GM12878 (cell line): ENCODE results near the gene CRTC3. TPM values are rescaled to one million over a fixed set of nuclear protein-coding genes. Genes with fewer than 3 reads are reported as not detected.

Experiments used
- BCL3 ChIP-seq: IDR thresholded peaks from 2 replicates; pipeline ENCODE4 v1.6.1; 2011; ENCODE audit warnings: borderline replicate concordance, low read depth, mild to moderate bottlenecking, moderate library complexity, low read length; ENCODE audit not compliant: insufficient read depth, poor library complexity, severe bottlenecking
- CBX3 ChIP-seq: fragments of 200-600 bp; sonication (generic); IDR thresholded peaks from 2 replicates; pipeline ENCODE4 v1.6.1; 2016; ENCODE audit warnings: low read depth, borderline replicate concordance
- CHD2 ChIP-seq: IDR thresholded peaks from 2 replicates; pipeline ENCODE4 v1.6.1; 2011; ENCODE audit warnings: low read depth, low read length, improper control_type of control experiment, borderline replicate concordance
- EZH2 ChIP-seq: IDR thresholded peaks from 2 replicates; pipeline ENCODE4 v1.6.1; 2012; ENCODE audit warnings: low read depth, mild to moderate bottlenecking, control low read depth, inconsistent platforms, low read length, borderline replicate concordance; ENCODE audit not compliant: control insufficient read depth
- FOXM1 ChIP-seq: IDR thresholded peaks from 2 replicates; pipeline ENCODE4 v1.6.1; 2012; ENCODE audit warnings: low read depth, mild to moderate bottlenecking, inconsistent platforms, low read length, moderate library complexity
- MXI1 ChIP-seq: fragments of 150-350 bp; IDR thresholded peaks from 2 replicates; pipeline ENCODE4 v1.6.1; 2011; ENCODE audit warnings: low read depth, mild to moderate bottlenecking, inconsistent platforms, low read length, improper control_type of control experiment
- PAX8 ChIP-seq: fragments of 450-650 bp; IDR thresholded peaks from 2 replicates; pipeline ENCODE4 v1.6.1; 2017; ENCODE audit warnings: mild to moderate bottlenecking, moderate library complexity
- POLR2AphosphoS5 ChIP-seq: IDR thresholded peaks from 2 replicates; pipeline ENCODE4 v1.6.1; 2011; ENCODE audit warnings: mild to moderate bottlenecking, low read length, inconsistent platforms
- RAD51 ChIP-seq: fragments of 450-650 bp; IDR thresholded peaks from 2 replicates; pipeline ENCODE4 v1.6.1; 2016; ENCODE audit warnings: moderate library complexity, mild to moderate bottlenecking, inconsistent platforms
- SMC3 ChIP-seq: IDR thresholded peaks from 2 replicates; pipeline ENCODE4 v1.6.1; 2011; ENCODE audit warnings: low read length, improper control_type of control experiment, borderline replicate concordance
- SREBF2 ChIP-seq: IDR thresholded peaks from 2 replicates; pipeline ENCODE4 v1.6.1; 2012; ENCODE audit warnings: mild to moderate bottlenecking, low read length
- TARDBP ChIP-seq: IDR thresholded peaks from 2 replicates; pipeline ENCODE4 v1.6.1; 2016; ENCODE audit warnings: borderline replicate concordance
- TBL1XR1 ChIP-seq: IDR thresholded peaks from 2 replicates; pipeline ENCODE4 v1.6.1; 2012; ENCODE audit warnings: low read depth, low read length, improper control_type of control experiment
- polyA plus RNA-seq, 11 experiments: library from polyadenylated mRNA; depleted of rRNA in 4 of 11; unstranded in 6 of 11; stranded (reverse) in 5 of 11; fragments of >200 nt; fragmentation: Nextera tagmentation in 4 of 11; fragmentation: Illumina TruSeq in 1 of 11; extraction: Ambion mirVana in 4 of 11; extraction: Trizol in 1 of 11; gene quantifications; 1 replicate in 1 of 11; 2 replicates in 10 of 11; pipeline versions ENCODE4 v1.2.1 to v1.2.3, GENCODE V29; 2011 to 2016; ENCODE audit warnings: inconsistent platforms in 2 of 11, missing spikeins in 2 of 11, low read depth in 1 of 11
- total RNA-seq, 4 experiments: library from RNA; depleted of rRNA in 3 of 4; stranded (reverse); fragments of >200 nt in 3 of 4; fragmentation: Illumina TruSeq in 1 of 4; extraction: Trizol in 1 of 4; gene quantifications; 2 replicates each; pipeline versions ENCODE4 v1.2.1 to v1.2.3, GENCODE V29; 2013 to 2021

The CRTC3 gene
- total and polyA plus RNA-seq, 10 of the 15 experiments (the other 5 are each of a cell fraction or from before 2014, with no cell fraction given), result 3.5 to 36.9 (median 18.9) TPM

GRCh38 chr15:90691982-90692773, 162.5 kb downstream of the CRTC3 start (continued):
- TF ChIP-seq TARDBP, result no peak
- no peak for TF ChIP-seq CBX3
- TF ChIP-seq POLR2AphosphoS5, result peak; percentile 51; the same call in 1 of the 2 replicates
- peak; percentile 23; the same call in 1 of the 2 replicates for TF ChIP-seq TBL1XR1
- no peak for TF ChIP-seq EZH2
- no peak for TF ChIP-seq SMC3
- no peak for TF ChIP-seq MXI1
- peak; percentile 69 for TF ChIP-seq FOXM1
- TF ChIP-seq BCL3, result peak; percentile 88
- TF ChIP-seq PAX8, result no peak
- TF ChIP-seq SREBF2, result no peak
- no peak for TF ChIP-seq CHD2
- TF ChIP-seq RAD51, result no peak
- TF ChIP-seq, all 136 proteins: peak for 29

Other genes with a start within 250 kb of the CRTC3 start
- gene ZNF774, start 177.6 kb upstream of the CRTC3 start, total RNA-seq (2014; rRNA removed), result 1.5 and 1.7 TPM in 2 replicates
- gene ZNF774, start 177.6 kb upstream of the CRTC3 start, total RNA-seq (2014; rRNA removed; fragmentation: Illumina TruSeq; extraction: Trizol), result 1.7 and 2.3 TPM in 2 replicates
- gene ZNF774, start 177.6 kb upstream of the CRTC3 start, total RNA-seq (2021), result 1.7 TPM in 2 replicates
- 0.87 and 0.98 TPM in 2 replicates for gene ZNF774, start 177.6 kb upstream of the CRTC3 start, polyA plus RNA-seq (2011; rRNA removed)
- 2.0 and 2.4 TPM in 2 replicates for gene ZNF774, start 177.6 kb upstream of the CRTC3 start, polyA plus RNA-seq (2014; fragmentation: Illumina TruSeq; extraction: Trizol)
- under 1 TPM; 0.35 to 0.40 TPM for gene ZNF774, start 177.6 kb upstream of the CRTC3 start, polyA plus RNA-seq (2014; fragmentation: Nextera tagmentation; extraction: Ambion mirVana)
- 2.2 and 2.5 TPM in 2 replicates for gene ZNF774, start 177.6 kb upstream of the CRTC3 start, polyA plus RNA-seq (2014; rRNA removed)
- gene ZNF774, start 177.6 kb upstream of the CRTC3 start, polyA plus RNA-seq (2016; fragmentation: Nextera tagmentation; extraction: Ambion mirVana), result 1 to 10 TPM in 1 of 2 experiments, under 1 TPM in 1; 0.54 to 1.8 TPM
- 124 and 140 TPM in 2 replicates for gene IQGAP1, start 141.7 kb upstream of the CRTC3 start, total RNA-seq (2014; rRNA removed)
- gene IQGAP1, start 141.7 kb upstream of the CRTC3 start, total RNA-seq (2014; rRNA removed; fragmentation: Illumina TruSeq; extraction: Trizol), result 222 and 234 TPM in 2 replicates
- 118 and 122 TPM in 2 replicates for gene IQGAP1, start 141.7 kb upstream of the CRTC3 start, total RNA-seq (2021)
- gene IQGAP1, start 141.7 kb upstream of the CRTC3 start, polyA plus RNA-seq (2011; rRNA removed), result 110 and 149 TPM in 2 replicates
- 250 and 338 TPM in 2 replicates for gene IQGAP1, start 141.7 kb upstream of the CRTC3 start, polyA plus RNA-seq (2014; fragmentation: Illumina TruSeq; extraction: Trizol)
- 10 to 100 TPM; 65.2 to 66.6 TPM for gene IQGAP1, start 141.7 kb upstream of the CRTC3 start, polyA plus RNA-seq (2014; fragmentation: Nextera tagmentation; extraction: Ambion mirVana)
- 96.6 and 115 TPM in 2 replicates for gene IQGAP1, start 141.7 kb upstream of the CRTC3 start, polyA plus RNA-seq (2014; rRNA removed)
- gene IQGAP1, start 141.7 kb upstream of the CRTC3 start, polyA plus RNA-seq (2016; fragmentation: Nextera tagmentation; extraction: Ambion mirVana), result 100 to 1,000 TPM in 1 of 2 experiments, 10 to 100 TPM in 1; 99.6 to 103 TPM
- gene BLM, start 187.4 kb downstream of the CRTC3 start, total RNA-seq (2014; rRNA removed), result 47.8 and 65.9 TPM in 2 replicates
- 68.4 and 71.7 TPM in 2 replicates for gene BLM, start 187.4 kb downstream of the CRTC3 start, total RNA-seq (2014; rRNA removed; fragmentation: Illumina TruSeq; extraction: Trizol)
- gene BLM, start 187.4 kb downstream of the CRTC3 start, total RNA-seq (2021), result 48.1 and 48.2 TPM in 2 replicates
- 23.0 and 34.7 TPM in 2 replicates for gene BLM, start 187.4 kb downstream of the CRTC3 start, polyA plus RNA-seq (2011; rRNA removed)
- 49.3 and 62.5 TPM in 2 replicates for gene BLM, start 187.4 kb downstream of the CRTC3 start, polyA plus RNA-seq (2014; fragmentation: Illumina TruSeq; extraction: Trizol)
- 10 to 100 TPM; 25.3 to 28.2 TPM for gene BLM, start 187.4 kb downstream of the CRTC3 start, polyA plus RNA-seq (2014; fragmentation: Nextera tagmentation; extraction: Ambion mirVana)
- 34.6 and 42.3 TPM in 2 replicates for gene BLM, start 187.4 kb downstream of the CRTC3 start, polyA plus RNA-seq (2014; rRNA removed)
- gene BLM, start 187.4 kb downstream of the CRTC3 start, polyA plus RNA-seq (2016; fragmentation: Nextera tagmentation; extraction: Ambion mirVana), result 10 to 100 TPM; 41.9 to 45.5 TPM